OCI-LY7 (cell line): ENCODE data around the gene MPV17.

Source experiments
- EZH2phosphoT487 ChIP-seq: fragments of 200-600 bp; sonication (generic); IDR thresholded peaks from 2 replicates; pipeline ENCODE4 v1.6.1; 2018; ENCODE audit warnings: low read depth, borderline replicate concordance, mild to moderate bottlenecking, mixed run types, antibody characterized with exemption, low read length, moderate library complexity, mixed read lengths
- TF ChIP-seq, protein P1 (sequence below): fragments of 200-600 bp; sonication (generic); conservative IDR thresholded peaks from 2 replicates; pipeline ENCODE4 v1.5.1; 2014; ENCODE audit warnings: mild to moderate bottlenecking, antibody characterized with exemption, low read length, moderate library complexity, mixed read lengths

DNA sequence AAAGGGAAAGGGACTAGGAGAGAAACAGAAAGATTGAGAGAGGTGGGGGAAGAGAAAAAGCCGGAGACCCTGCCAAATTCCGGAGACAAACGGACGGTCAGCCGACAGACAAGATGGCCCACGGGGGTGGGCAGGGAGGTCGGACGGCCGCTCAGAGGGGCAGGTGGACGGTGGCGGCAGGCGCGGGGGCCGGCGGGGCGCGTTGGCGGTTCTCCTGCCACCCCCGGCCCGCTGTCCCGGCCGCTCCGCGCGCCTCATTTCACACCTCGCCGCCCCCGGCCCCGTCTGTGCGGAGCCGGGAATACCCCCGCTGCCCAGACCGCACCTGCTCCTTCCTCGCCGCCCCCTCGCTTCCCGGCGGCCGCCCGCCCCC, 61.0 kb downstream of the MPV17 start:
- TF ChIP-seq, protein P1, sequence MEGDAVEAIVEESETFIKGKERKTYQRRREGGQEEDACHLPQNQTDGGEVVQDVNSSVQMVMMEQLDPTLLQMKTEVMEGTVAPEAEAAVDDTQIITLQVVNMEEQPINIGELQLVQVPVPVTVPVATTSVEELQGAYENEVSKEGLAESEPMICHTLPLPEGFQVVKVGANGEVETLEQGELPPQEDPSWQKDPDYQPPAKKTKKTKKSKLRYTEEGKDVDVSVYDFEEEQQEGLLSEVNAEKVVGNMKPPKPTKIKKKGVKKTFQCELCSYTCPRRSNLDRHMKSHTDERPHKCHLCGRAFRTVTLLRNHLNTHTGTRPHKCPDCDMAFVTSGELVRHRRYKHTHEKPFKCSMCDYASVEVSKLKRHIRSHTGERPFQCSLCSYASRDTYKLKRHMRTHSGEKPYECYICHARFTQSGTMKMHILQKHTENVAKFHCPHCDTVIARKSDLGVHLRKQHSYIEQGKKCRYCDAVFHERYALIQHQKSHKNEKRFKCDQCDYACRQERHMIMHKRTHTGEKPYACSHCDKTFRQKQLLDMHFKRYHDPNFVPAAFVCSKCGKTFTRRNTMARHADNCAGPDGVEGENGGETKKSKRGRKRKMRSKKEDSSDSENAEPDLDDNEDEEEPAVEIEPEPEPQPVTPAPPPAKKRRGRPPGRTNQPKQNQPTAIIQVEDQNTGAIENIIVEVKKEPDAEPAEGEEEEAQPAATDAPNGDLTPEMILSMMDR = no peak
- no peak for TF ChIP-seq EZH2phosphoT487
